ENCODE data around the gene SYCP2. TPM values are rescaled to one million over a fixed set of nuclear protein-coding genes. Genes with fewer than 3 reads are reported as not detected.

SYCP2 gene
- polyA plus RNA-seq, 3 donors, result 0.28 to 1.2 (median 0.30) TPM

GRCh38 chr20:59819496-59820203, 113.8 kb downstream of the SYCP2 start:
- H3K27ac Mint-ChIP-seq, result no peak overlapping the region
- H3K4me3 Mint-ChIP-seq, result no peak overlapping the region
- no peak for DNase-seq
- Histone ChIP-seq H3K27me3 (ENCODE audit: control insufficient read depth in 2 of 2, insufficient read depth in 2 of 2, low read length in 2 of 2) (no peaks in the 10 kb centered on the region), H2AFZ (ENCODE audit: insufficient read depth, low read depth, low read length, poor library complexity, severe bottlenecking) (no peak overlapping the region), H4K20me1 (ENCODE audit: insufficient read depth, low read length) (no peaks in the 10 kb centered on the region), H3K27ac (ENCODE audit: low read depth in 1 of 2, low read length in 2 of 2) (no peak overlapping the region), H3K4me3 (replicated peaks in 1 of 3; ENCODE audit: low read depth in 2 of 3, low read length in 3 of 3) (no peak overlapping the region), H3K4me1 (ENCODE audit: control insufficient read depth in 1 of 2, insufficient read depth in 2 of 2, low read length in 2 of 2) (no peaks in the 10 kb centered on the region), H3K79me2 (ENCODE audit: insufficient read depth, low read length) (no peaks in the 10 kb centered on the region), H3K36me3 (replicated peaks in 1 of 2; ENCODE audit: control insufficient read depth in 1 of 2, insufficient read depth in 2 of 2, low read length in 2 of 2) (no peaks in the 10 kb centered on the region), H3K9ac (ENCODE audit: insufficient read depth, low read length, poor library complexity, severe bottlenecking) (no peak overlapping the region), H3K4me2 (replicated peaks; ENCODE audit: extremely low read depth, low read length, poor library complexity, severe bottlenecking) (no peak overlapping the region), H3K9me3 (replicated peaks in 1 of 2; ENCODE audit: control insufficient read depth in 1 of 2, insufficient read depth in 1 of 2, low read length in 2 of 2) (no peaks in the 10 kb centered on the region)
- no peak for TF ChIP-seq CTCF (IDR thresholded peaks at IDR 0.05)
- intact Hi-C loops (cut with micrococcal nuclease), result no loop called here
- H3K9me3 Mint-ChIP-seq, result no peaks in the 10 kb centered on the region
- no peaks in the 10 kb centered on the region for H3K36me3 Mint-ChIP-seq
- WGBS (ENCODE audit: insufficient coverage), result 93% methylated on average over 19 of the region's 20 CpGs
- peaks cover 6 to 12% (median 7%) of the 10 kb centered on the region in 3 donors for H3K27me3 Mint-ChIP-seq (ENCODE audit: low read depth in 3 of 3)
- H3K4me1 Mint-ChIP-seq, result no peaks in the 10 kb centered on the region

GRCh38 chr20:59818911-59819310, 114.5 kb downstream of the SYCP2 start:
- Histone ChIP-seq H3K27me3 (ENCODE audit: control insufficient read depth in 2 of 2, insufficient read depth in 2 of 2, low read length in 2 of 2) (no peaks in the 10 kb centered on the region), H3K9ac (ENCODE audit: insufficient read depth, low read length, poor library complexity, severe bottlenecking) (no peak overlapping the region), H3K36me3 (replicated peaks in 1 of 2; ENCODE audit: control insufficient read depth in 1 of 2, insufficient read depth in 2 of 2, low read length in 2 of 2) (no peaks in the 10 kb centered on the region), H3K4me1 (ENCODE audit: control insufficient read depth in 1 of 2, insufficient read depth in 2 of 2, low read length in 2 of 2) (no peaks in the 10 kb centered on the region), H2AFZ (ENCODE audit: insufficient read depth, low read depth, low read length, poor library complexity, severe bottlenecking) (no peak overlapping the region), H3K4me3 (replicated peaks in 1 of 3; ENCODE audit: low read depth in 2 of 3, low read length in 3 of 3) (no peak overlapping the region), H4K20me1 (ENCODE audit: insufficient read depth, low read length) (no peaks in the 10 kb centered on the region), H3K27ac (ENCODE audit: low read depth in 1 of 2, low read length in 2 of 2) (no peak overlapping the region), H3K79me2 (ENCODE audit: insufficient read depth, low read length) (no peaks in the 10 kb centered on the region), H3K9me3 (replicated peaks in 1 of 2; ENCODE audit: control insufficient read depth in 1 of 2, insufficient read depth in 1 of 2, low read length in 2 of 2) (no peaks in the 10 kb centered on the region), H3K4me2 (replicated peaks; ENCODE audit: extremely low read depth, low read length, poor library complexity, severe bottlenecking) (no peak overlapping the region)
- DNase-seq, result no peak
- H3K36me3 Mint-ChIP-seq, result no peaks in the 10 kb centered on the region
- intact Hi-C loops (cut with micrococcal nuclease), result no loop called here
- H3K4me3 Mint-ChIP-seq, result no peak overlapping the region
- H3K27me3 Mint-ChIP-seq (ENCODE audit: low read depth in 3 of 3), result peaks cover 6 to 12% (median 7%) of the 10 kb centered on the region in 3 donors
- 87% methylated on average over 9 of the region's 10 CpGs for WGBS (ENCODE audit: insufficient coverage)
- H3K4me1 Mint-ChIP-seq, result no peaks in the 10 kb centered on the region
- peaks cover 0 to under 1% (median 0%) of the 10 kb centered on the region in 7 donors for H3K9me3 Mint-ChIP-seq
- H3K27ac Mint-ChIP-seq, result no peak overlapping the region
- no peak for TF ChIP-seq CTCF (IDR thresholded peaks at IDR 0.05)

Data from CD14-positive monocyte (primary cell).